IMR-90 (cell line): Measurements from ENCODE around the gene GBA3. TPM values are rescaled to one million over a fixed set of nuclear protein-coding genes. Genes with fewer than 3 reads are reported as not detected.

Experiments
- ATAC-seq: fragments of 200-7000 bp; cut with Tn5 transposase; 2 replicates; pipeline ENCODE4 v1.9.1; 2020; ENCODE audit warnings: low read depth, mild to moderate bottlenecking, moderate library complexity
- BruUV-seq: library from RNA; stranded (reverse); fragments of 400-500 nt; replicated peaks from 2 replicates; lab custom pipeline; 2021; lab: Mats Ljungman, UMichigan
- CTCF ChIA-PET: fragments of 300-600 bp; formaldehyde crosslinking; extraction: SDS; loops from one replicate; lab custom pipeline; 2021; ENCODE audit warnings: antibody characterized with exemption; lab: Yijun Ruan, JAX
- POLR2A ChIA-PET: fragments of 300-600 bp; sonication (Branson Sonifier 250); formaldehyde crosslinking; loops from one replicate; lab custom pipeline; 2022; ENCODE audit warnings: antibody characterized with exemption; ENCODE audit not compliant: unreplicated experiment; lab: Charles Lee
- DNase-seq: peaks from one replicate; pipeline ENCODE4 v3.0.0; 2013
- H2AFZ ChIP-seq: replicated peaks from 2 replicates; pipeline ENCODE3; 2013; ENCODE audit warnings: low read length, mild to moderate bottlenecking; ENCODE audit not compliant: poor library complexity
- H2AK5ac ChIP-seq: 2 replicates; pipeline ENCODE4 v1.6.1; 2013; ENCODE audit warnings: low read depth, low read length, inconsistent platforms
- H2AK9ac ChIP-seq: replicated peaks from 2 replicates; pipeline ENCODE3; 2013; ENCODE audit warnings: mild to moderate bottlenecking, low read depth, low read length, moderate library complexity; ENCODE audit not compliant: poor library complexity
- H2BK120ac ChIP-seq: 2 replicates; pipeline ENCODE4 v1.6.1; 2013; ENCODE audit warnings: low read depth, low read length, inconsistent platforms
- H2BK15ac ChIP-seq: 3 replicates; pipeline ENCODE4 v1.6.1; 2013; ENCODE audit warnings: low read depth, low read length, inconsistent platforms
- H2BK20ac ChIP-seq: 2 replicates; pipeline ENCODE4 v1.6.1; 2013; ENCODE audit warnings: low read depth, mild to moderate bottlenecking, inconsistent platforms, low read length, moderate library complexity
- H2BK5ac ChIP-seq: 2 replicates; pipeline ENCODE4 v1.6.1; 2013; ENCODE audit warnings: mild to moderate bottlenecking, low read depth, low read length, inconsistent platforms; ENCODE audit not compliant: poor library complexity, severe bottlenecking
- H3K14ac ChIP-seq: replicated peaks from 2 replicates; pipeline ENCODE4 v1.6.1; 2013; ENCODE audit warnings: low read depth, low read length, inconsistent platforms
- H3K18ac ChIP-seq: 2 replicates; pipeline ENCODE4 v1.6.1; 2013; ENCODE audit warnings: low read depth, low read length, control low read depth
- H3K23ac ChIP-seq: 2 replicates; pipeline ENCODE4 v1.6.1; 2013; ENCODE audit warnings: low read depth, low read length, inconsistent platforms
- H3K27ac ChIP-seq: 2 replicates; pipeline ENCODE4 v1.5.1; 2013; ENCODE audit warnings: mild to moderate bottlenecking, control low read depth, low read length; ENCODE audit not compliant: insufficient read depth
- H3K27me3 ChIP-seq: 2 replicates; pipeline ENCODE4 v1.6.1; 2013; ENCODE audit warnings: low read length; ENCODE audit not compliant: control insufficient read depth, insufficient read depth
- H3K36me3 ChIP-seq: 2 replicates; pipeline ENCODE4 v1.6.1; 2013; ENCODE audit warnings: low read length, mixed read lengths; ENCODE audit not compliant: control insufficient read depth, insufficient read depth
- H3K4ac ChIP-seq: 2 replicates; pipeline ENCODE4 v1.6.1; 2013; ENCODE audit warnings: low read depth, low read length, inconsistent platforms
- H3K4me1 ChIP-seq: 2 replicates; pipeline ENCODE4 v1.6.1; 2013; ENCODE audit warnings: low read length, mixed read lengths; ENCODE audit not compliant: control insufficient read depth, insufficient read depth
- H3K4me2 ChIP-seq: 2 replicates; pipeline ENCODE4 v1.6.1; 2013; ENCODE audit warnings: low read depth, mild to moderate bottlenecking, control low read depth, low read length, moderate library complexity
- H3K4me3 ChIP-seq: 2 replicates; pipeline ENCODE4 v1.5.1; 2013; ENCODE audit warnings: low read depth, mild to moderate bottlenecking, control low read depth, low read length, moderate library complexity; ENCODE audit not compliant: insufficient read depth
- H3K56ac ChIP-seq: 2 replicates; pipeline ENCODE4 v1.6.1; 2013; ENCODE audit warnings: low read length, inconsistent platforms; ENCODE audit not compliant: insufficient read depth; ENCODE audit errors: extremely low read depth
- H3K79me1 ChIP-seq, 2 experiments: 2 replicates each; pipeline ENCODE4 v1.6.1; 2013; ENCODE audit warnings: low read length in 2 of 2, inconsistent platforms in 1 of 2, low read depth in 1 of 2
- H3K9ac ChIP-seq: 2 replicates; pipeline ENCODE4 v1.6.1; 2013; ENCODE audit warnings: low read depth, low read length, control low read depth
- H3K9me1 ChIP-seq: 2 replicates; pipeline ENCODE4 v1.6.1; 2013; ENCODE audit warnings: low read length, inconsistent platforms; ENCODE audit not compliant: insufficient read depth
- H3K9me3 ChIP-seq: 2 replicates; pipeline ENCODE4 v1.6.1; 2013; ENCODE audit warnings: low read length; ENCODE audit not compliant: control insufficient read depth, insufficient read depth
- H4K20me1 ChIP-seq: 2 replicates; pipeline ENCODE4 v1.6.1; 2013; ENCODE audit warnings: low read length, inconsistent platforms; ENCODE audit not compliant: insufficient read depth
- H4K5ac ChIP-seq: 2 replicates; pipeline ENCODE4 v1.6.1; 2013; ENCODE audit warnings: mild to moderate bottlenecking, low read depth, low read length, control low read depth
- H4K8ac ChIP-seq, 2 experiments: 2 replicates each; pipeline ENCODE4 v1.6.1; 2013; ENCODE audit warnings: low read depth in 2 of 2, low read length in 2 of 2, control low read depth in 1 of 2, inconsistent platforms in 1 of 2
- H4K91ac ChIP-seq: 2 replicates; pipeline ENCODE4 v1.6.1; 2013; ENCODE audit warnings: low read depth, low read length, inconsistent platforms; ENCODE audit not compliant: insufficient read depth
- BHLHE40 ChIP-seq: fragments of 150-350 bp; IDR thresholded peaks from 2 replicates; pipeline ENCODE4 v1.6.1; 2016; ENCODE audit warnings: mild to moderate bottlenecking, low read depth, low read length
- CEBPB ChIP-seq: IDR thresholded peaks from 2 replicates; pipeline ENCODE4 v1.6.1; 2012; ENCODE audit warnings: low read depth, low read length, improper control_type of control experiment
- CHD1 ChIP-seq: IDR thresholded peaks from 2 replicates; pipeline ENCODE4 v1.6.1; 2012; ENCODE audit warnings: low read depth, low read length, improper control_type of control experiment
- CTCF ChIP-seq: conservative IDR thresholded peaks from 2 replicates; pipeline ENCODE4 v1.5.1; 2012; ENCODE audit warnings: mild to moderate bottlenecking, low read depth, low read length, improper control_type of control experiment
- ELK1 ChIP-seq: fragments of 150-350 bp; IDR thresholded peaks from 2 replicates; pipeline ENCODE4 v1.6.1; 2016; ENCODE audit warnings: low read depth, mild to moderate bottlenecking, low read length, moderate library complexity, borderline replicate concordance
- FOS ChIP-seq: fragments of 150-350 bp; IDR thresholded peaks from 2 replicates; pipeline ENCODE4 v1.6.1; 2016; ENCODE audit warnings: low read depth, low read length
- MAFK ChIP-seq: IDR thresholded peaks from 2 replicates; pipeline ENCODE4 v1.6.1; 2012; ENCODE audit warnings: low read depth, low read length, improper control_type of control experiment
- MAZ ChIP-seq: IDR thresholded peaks from 2 replicates; pipeline ENCODE4 v1.6.1; 2012; ENCODE audit warnings: low read depth, mild to moderate bottlenecking, low read length, improper control_type of control experiment, moderate library complexity, borderline replicate concordance
- MXI1 ChIP-seq: IDR thresholded peaks from 2 replicates; pipeline ENCODE4 v1.6.1; 2012; ENCODE audit warnings: low read depth, mild to moderate bottlenecking, low read length, moderate library complexity, borderline replicate concordance
- NFE2L2 ChIP-seq: fragments of 150-350 bp; IDR thresholded peaks from 2 replicates; pipeline ENCODE4 v1.6.1; 2016; ENCODE audit warnings: low read depth, mild to moderate bottlenecking, low read length
- POLR2A ChIP-seq: IDR thresholded peaks from 2 replicates; pipeline ENCODE4 v1.6.1; 2012; ENCODE audit warnings: mild to moderate bottlenecking, low read depth, low read length
- RAD21 ChIP-seq: IDR thresholded peaks from 2 replicates; pipeline ENCODE4 v1.6.1; 2012; ENCODE audit warnings: low read length, improper control_type of control experiment
- RCOR1 ChIP-seq: IDR thresholded peaks from 2 replicates; pipeline ENCODE4 v1.6.1; 2012; ENCODE audit warnings: mild to moderate bottlenecking, low read length, improper control_type of control experiment; ENCODE audit not compliant: insufficient replicate concordance
- RFX5 ChIP-seq: IDR thresholded peaks from 2 replicates; pipeline ENCODE4 v1.8.0; 2012; ENCODE audit warnings: low read depth, mild to moderate bottlenecking, low read length, moderate library complexity
- SMC3 ChIP-seq: fragments of 150-350 bp; IDR thresholded peaks from 2 replicates; pipeline ENCODE4 v1.6.1; 2016; ENCODE audit warnings: low read depth, mild to moderate bottlenecking, antibody characterized with exemption, low read length, moderate library complexity
- USF2 ChIP-seq: fragments of 150-350 bp; IDR thresholded peaks from 2 replicates; pipeline ENCODE4 v1.6.1; 2017; ENCODE audit warnings: mild to moderate bottlenecking, antibody characterized with exemption, low read length, low read depth
- WGBS, 2 experiments: methylation state at CpG; one replicate each; pipeline versions ENCODE4 v1.1.5 to v1.1.7; 2013; ENCODE audit warnings: missing lambda C conversion rate in 2 of 2; ENCODE audit not compliant: insufficient read length in 1 of 2; ENCODE audit errors: extremely low coverage in 2 of 2; 5-methylcytosine and 5-hydroxymethylcytosine counted together
- dilution Hi-C: fragments of 300-500 bp; cut with HindIII; formaldehyde crosslinking; loops from one replicate; pipeline ENCODE4 v1.14.3; 2018; ENCODE audit warnings: low sequenced_read_pairs; ENCODE audit not compliant: unreplicated experiment
- in situ Hi-C: fragments of 300-500 bp; cut with MboI; formaldehyde crosslinking; loops from 3 replicates; pipeline ENCODE4 v1.14.3; 2019; ENCODE audit warnings: low sequenced_read_pairs, inconsistent platforms, mixed read lengths
- intact Hi-C: fragments of 100-400 bp; cut with micrococcal nuclease; formaldehyde crosslinking; loops from 2 replicates; pipeline ENCODE4 v1.10.0; 2022
- polyA plus RNA-seq, 3 experiments: library from polyadenylated mRNA; depleted of rRNA; stranded (reverse); fragments of >200 nt; gene quantifications; 2 replicates each; pipeline ENCODE4 v1.2.3, GENCODE V29; 2012; ENCODE audit warnings: low replicate concordance in 1 of 3
- total RNA-seq: library from RNA; depleted of rRNA; stranded (reverse); fragments of >200 nt; gene quantifications from 2 replicates; pipeline ENCODE4 v1.2.3, GENCODE V29; 2012

The GBA3 gene
- total and polyA plus RNA-seq, 2 of the 4 experiments (the other 2 are of a cell fraction): not detected

- no peak overlapping the region for H2BK120ac ChIP-seq
- no CpG with 5 or more reads among the region's 6 CpGs for WGBS, 2 experiments
- H3K4me3 ChIP-seq: no peak overlapping the region
- dilution Hi-C loops: no loop called here
- ChIA-PET POLR2A (no interaction called here), CTCF (no interaction called here)
- TF ChIP-seq ELK1 (no peak), RFX5 (no peak), POLR2A (no peak), USF2 (no peak), CTCF (no peak), RCOR1 (no peak), CHD1 (no peak), BHLHE40 (no peak), MAZ (no peak), RAD21 (no peak), FOS (no peak), NFE2L2 (no peak), MAFK (no peak), MXI1 (no peak), SMC3 (no peak), CEBPB (no peak)
- H2BK20ac ChIP-seq: no peak overlapping the region
- no TSS peak for BruUV-seq
- no peak overlapping the region for H4K8ac ChIP-seq
- H3K9ac ChIP-seq: no peak overlapping the region
- no peak overlapping the region for H3K4ac ChIP-seq
- no peak overlapping the region for H2BK5ac ChIP-seq
- H3K14ac ChIP-seq: no peak overlapping the region
- no peak overlapping the region for H4K91ac ChIP-seq
- H3K4me2 ChIP-seq: no peak overlapping the region
- no peaks in the 10 kb centered on the region for H3K4me1 ChIP-seq
- intact Hi-C loops: no loop called here
- no peak overlapping the region for H2AFZ ChIP-seq
- no peak overlapping the region for H2BK15ac ChIP-seq
- no peak overlapping the region for H3K56ac ChIP-seq
- no peaks in the 10 kb centered on the region for H3K79me1 ChIP-seq
- no peaks in the 10 kb centered on the region for H3K9me1 ChIP-seq
- no peaks in the 10 kb centered on the region for H4K20me1 ChIP-seq
- H3K36me3 ChIP-seq: no peaks in the 10 kb centered on the region
- no peak overlapping the region for H3K23ac ChIP-seq
- no peak overlapping the region for H3K27ac ChIP-seq
- no peak for DNase-seq
- in situ Hi-C loops: no loop called here
- H3K27me3 ChIP-seq: no peaks in the 10 kb centered on the region
- peaks cover 9% of the 10 kb centered on the region; the same call in 1 of the 2 replicates for H3K9me3 ChIP-seq
- ATAC-seq: no peak
- H2AK9ac ChIP-seq: no peak overlapping the region
- H3K18ac ChIP-seq: no peak overlapping the region
- H4K5ac ChIP-seq: no peak overlapping the region
- H2AK5ac ChIP-seq: no peak overlapping the region
These were observed 95.1 kb downstream of the GBA3 start for GRCh38 chr4:22787753-22788375.
